Bronchial epithelial cell (primary cell): ENCODE measurements around the gene RAD51D. TPM values are rescaled to one million over a fixed set of nuclear protein-coding genes. Genes with fewer than 3 reads are reported as not detected.
"Not testable (repeated sequence)": the region's sequence is repeated elsewhere in the genome, so short reads cannot be mapped to it uniquely, and the experiment has no call there.

Experiments used
- DNase-seq: peaks from one replicate; pipeline ENCODE4 v3.0.0-alpha.2; 2010; ENCODE audit warnings: low read depth
- FAIRE-seq: peaks from 2 replicates; lab custom pipeline; 2011; peaks lifted over from hg19 to GRCh38; lab: Jason Lieb, UNC
- H3K27me3 ChIP-seq: 2 replicates; pipeline ENCODE4 v1.5.1; 2011; ENCODE audit warnings: low read length; ENCODE audit not compliant: control insufficient read depth, insufficient read depth
- H3K36me3 ChIP-seq: 2 replicates; pipeline ENCODE4 v1.5.1; 2011; ENCODE audit warnings: low read length; ENCODE audit not compliant: control insufficient read depth, insufficient read depth
- H3K4me3 ChIP-seq: 2 replicates; pipeline ENCODE4 v1.5.1; 2011; ENCODE audit warnings: mild to moderate bottlenecking, low read depth, low read length, control low read depth
- CTCF ChIP-seq: IDR thresholded peaks from 2 replicates; pipeline ENCODE4 v1.5.1; 2011; ENCODE audit warnings: mild to moderate bottlenecking, moderate library complexity, low read length, control low read depth, inconsistent platforms; ENCODE audit not compliant: insufficient read depth, severe bottlenecking
- total RNA-seq: library from RNA; depleted of rRNA; stranded (reverse); fragments of >200 nt; gene quantifications from 2 replicates; pipeline ENCODE4 v1.2.1, GENCODE V29; 2014

RAD51D gene
- total RNA-seq, 1 donor from 2014 or later: 2.4 TPM

GRCh38 chr17:35095741-35096140 lies 23.9 kb downstream of the RAD51D start:
- no peak overlapping the region for H3K4me3 ChIP-seq
- DNase-seq (no peak), FAIRE-seq (no peak)
- H3K36me3 ChIP-seq: no peaks in the 10 kb centered on the region
- no peaks in the 10 kb centered on the region for H3K27me3 ChIP-seq
- TF ChIP-seq CTCF: no peak

DNA sequence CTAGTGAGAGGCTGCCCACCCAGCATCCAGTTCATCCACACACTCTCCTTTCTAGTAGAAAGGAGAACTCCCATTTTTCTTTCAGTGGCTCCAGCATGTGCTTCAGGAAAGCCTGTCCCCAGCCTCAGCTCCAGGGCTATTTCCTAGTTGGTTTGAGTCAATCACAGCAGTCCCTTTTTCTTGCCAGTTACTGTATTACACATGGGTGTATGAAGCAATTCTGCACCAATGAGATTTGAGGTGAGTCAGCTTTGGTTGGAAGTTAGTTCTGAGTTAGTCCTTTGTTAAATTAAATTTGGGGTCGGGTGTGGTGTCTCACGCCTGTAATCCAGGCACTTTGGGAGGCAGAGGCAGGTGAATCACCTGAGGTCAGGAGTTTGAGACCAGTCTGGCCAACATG lies 24.8 kb downstream of the RAD51D start:
- FAIRE-seq (peak; percentile 28), DNase-seq (peak; percentile 95)
- TF ChIP-seq CTCF: no peak
- Histone ChIP-seq H3K27me3 (no peaks in the 10 kb centered on the region), H3K36me3 (no peaks in the 10 kb centered on the region), H3K4me3 (no peak overlapping the region)

DNA sequence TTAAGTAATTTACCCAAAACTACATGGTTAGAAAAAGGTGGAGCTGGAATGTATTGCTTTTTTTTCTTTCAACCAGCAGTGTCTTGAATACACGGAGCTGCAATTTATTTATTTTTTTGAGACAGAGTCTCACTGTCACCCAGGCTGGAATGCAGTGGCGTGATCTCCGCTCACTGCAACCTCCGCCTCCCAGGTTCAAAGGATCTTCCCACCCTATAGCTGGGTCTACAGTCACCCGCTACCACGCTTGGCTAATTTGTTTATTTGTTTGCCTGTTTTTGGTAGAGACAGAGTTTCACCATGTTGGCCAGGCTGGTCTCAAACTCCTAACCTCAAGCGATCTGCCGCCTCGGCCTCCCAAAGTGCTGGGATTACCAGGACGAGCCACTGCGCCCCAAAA lies 29.0 kb downstream of the RAD51D start:
- H3K4me3 ChIP-seq, H3K36me3 ChIP-seq, H3K27me3 ChIP-seq, DNase-seq, FAIRE-seq: not testable (repeated sequence)

- no peak for FAIRE-seq
- Histone ChIP-seq H3K36me3 (no peaks in the 10 kb centered on the region), H3K4me3 (peak overlapping the region; percentile 41), H3K27me3 (no peaks in the 10 kb centered on the region)
- DNase-seq: peak; percentile 76
- TF ChIP-seq CTCF: no peak
Observed at GRCh38 chr17:35089586-35090296, 29.9 kb downstream of the RAD51D start.

DNA sequence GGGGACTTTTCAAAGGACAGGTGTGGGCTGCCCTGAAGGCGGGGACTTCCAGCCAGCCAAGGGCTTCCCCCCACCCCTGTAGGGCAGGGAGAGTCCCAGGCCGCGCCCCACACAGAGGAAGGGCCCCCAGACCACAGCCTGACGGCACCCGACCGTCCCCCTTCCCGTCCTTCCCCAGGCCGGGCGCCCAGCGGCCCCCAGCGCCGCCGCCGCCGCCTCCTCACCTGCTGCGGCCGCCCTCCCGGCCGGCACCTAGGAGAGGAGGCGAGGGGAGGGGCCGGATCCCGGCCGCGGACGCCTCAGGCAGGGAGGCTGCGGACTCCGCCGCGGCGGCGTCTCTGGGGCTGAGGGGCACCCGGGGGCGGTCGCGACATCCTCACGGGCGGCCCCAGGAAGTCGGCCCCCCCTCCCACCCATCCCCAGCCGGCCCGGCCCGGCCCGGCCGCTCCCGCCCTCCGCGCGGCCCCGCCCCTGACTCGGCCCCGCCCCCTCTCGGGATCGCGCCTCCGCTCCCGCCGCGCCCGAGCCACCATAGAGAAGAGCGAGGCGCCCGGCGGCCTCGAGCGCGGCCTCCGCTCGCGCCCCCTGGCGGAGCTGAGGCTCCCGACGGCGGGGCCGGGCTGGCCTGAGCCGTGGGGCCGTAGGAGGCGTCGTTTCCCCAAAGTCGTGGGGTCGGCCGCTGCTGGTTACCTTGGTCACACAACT lies 30.6 kb downstream of the RAD51D start:
- FAIRE-seq: no peak
- DNase-seq: peak; percentile 43

More for the DNA sequence above, 30.6 kb downstream of the RAD51D start:
- Histone ChIP-seq H3K36me3 (no peaks in the 10 kb centered on the region), H3K27me3 (no peaks in the 10 kb centered on the region), H3K4me3 (peak overlapping the region; percentile 87)
- TF ChIP-seq CTCF: peak; percentile 81
